Liver (tissue), 9 donors: ENCODE measurements around the gene RYR1. TPM values are rescaled to one million over a fixed set of nuclear protein-coding genes. Genes with fewer than 3 reads are reported as not detected.

Experiments
- DNase-seq: peaks from one replicate; pipeline ENCODE4 v3.0.0-alpha.2; 2017; ENCODE audit warnings: low spot score
- H3K27ac ChIP-seq, 2 donors: one replicate each; pipeline ENCODE4 v1.7.0; 2013; ENCODE audit warnings: inconsistent platforms in 2 of 2, low read length in 2 of 2, control low read depth in 1 of 2, low read depth in 1 of 2, mild to moderate bottlenecking in 1 of 2
- H3K27me3 ChIP-seq, 4 donors: one replicate each; pipeline versions ENCODE4 v1.6.1 to v1.7.0; 2013; ENCODE audit warnings: low read length in 3 of 4, inconsistent platforms in 1 of 4, mild to moderate bottlenecking in 1 of 4, moderate library complexity in 1 of 4; ENCODE audit not compliant: control insufficient read depth in 4 of 4, insufficient read depth in 4 of 4
- H3K36me3 ChIP-seq, 4 donors: one replicate each; pipeline versions ENCODE4 v1.6.1 to v1.7.0; 2013; ENCODE audit warnings: low read length in 3 of 4, mild to moderate bottlenecking in 3 of 4, low read depth in 1 of 4, moderate library complexity in 1 of 4; ENCODE audit not compliant: control insufficient read depth in 4 of 4, insufficient read depth in 3 of 4
- H3K4me1 ChIP-seq, 4 donors: one replicate each; pipeline versions ENCODE4 v1.6.1 to v1.7.0; 2013; ENCODE audit warnings: low read length in 3 of 4, mild to moderate bottlenecking in 3 of 4, moderate library complexity in 1 of 4; ENCODE audit not compliant: control insufficient read depth in 4 of 4, insufficient read depth in 4 of 4
- H3K4me3 ChIP-seq, 3 donors: one replicate each; pipeline versions ENCODE4 v1.6.1 to v1.7.0; 2013; ENCODE audit warnings: low read length in 3 of 3, control low read depth in 1 of 3, low read depth in 1 of 3, mild to moderate bottlenecking in 1 of 3
- H3K9ac ChIP-seq, 2 donors: one replicate each; pipeline ENCODE4 v1.7.0; 2013; ENCODE audit warnings: low read length in 2 of 2, mild to moderate bottlenecking in 2 of 2, moderate library complexity in 2 of 2, control low read depth in 1 of 2, low read depth in 1 of 2
- H3K9me3 ChIP-seq, 4 donors: one replicate each; pipeline versions ENCODE4 v1.6.1 to v1.7.0; 2013; ENCODE audit warnings: low read length in 3 of 4; ENCODE audit not compliant: control insufficient read depth in 4 of 4
- ATF3 ChIP-seq: IDR thresholded peaks from 2 replicates; pipeline ENCODE4 v1.6.1; 2016; ENCODE audit warnings: antibody characterized with exemption
- EGR1 ChIP-seq, 2 donors: IDR thresholded peaks; 2 replicates each; pipeline ENCODE4 v1.6.1; 2016 to 2018; ENCODE audit warnings: antibody characterized with exemption in 2 of 2, low read depth in 2 of 2
- FOXA1 ChIP-seq: IDR thresholded peaks from 2 replicates; pipeline ENCODE4 v1.6.1; 2016; ENCODE audit warnings: antibody characterized with exemption
- FOXA2 ChIP-seq: IDR thresholded peaks from 2 replicates; pipeline ENCODE4 v1.6.1; 2016; ENCODE audit warnings: antibody characterized with exemption
- GABPA ChIP-seq, 2 donors: IDR thresholded peaks in 1 of 2; conservative IDR thresholded peaks in 1 of 2; 2 replicates each; pipeline ENCODE4 v1.6.1; 2016; ENCODE audit warnings: antibody characterized with exemption in 2 of 2, mild to moderate bottlenecking in 1 of 2, moderate library complexity in 1 of 2
- HNF4A ChIP-seq, 2 donors: conservative IDR thresholded peaks; 2 replicates each; pipeline ENCODE4 v1.6.1; 2016; ENCODE audit warnings: antibody characterized with exemption in 2 of 2, mild to moderate bottlenecking in 2 of 2
- HNF4G ChIP-seq: IDR thresholded peaks from 2 replicates; pipeline ENCODE4 v1.6.1; 2016; ENCODE audit warnings: antibody characterized with exemption
- JUND ChIP-seq, 2 donors: IDR thresholded peaks; 2 replicates each; pipeline ENCODE4 v1.6.1; 2016; ENCODE audit warnings: antibody characterized with exemption in 2 of 2
- MAX ChIP-seq: IDR thresholded peaks from 2 replicates; pipeline ENCODE4 v1.6.1; 2016; ENCODE audit warnings: antibody characterized with exemption
- NR2F2 ChIP-seq: IDR thresholded peaks from 2 replicates; pipeline ENCODE4 v1.6.1; 2016; ENCODE audit warnings: antibody characterized with exemption
- RAD21 ChIP-seq, 2 donors: IDR thresholded peaks; 2 replicates each; pipeline ENCODE4 v1.6.1; 2016; ENCODE audit warnings: antibody characterized with exemption in 2 of 2, mild to moderate bottlenecking in 2 of 2
- RXRA ChIP-seq, 2 donors: IDR thresholded peaks; 2 replicates each; pipeline ENCODE4 v1.6.1; 2017 to 2018; ENCODE audit warnings: antibody characterized with exemption in 2 of 2, mild to moderate bottlenecking in 1 of 2
- SP1 ChIP-seq: IDR thresholded peaks from 2 replicates; pipeline ENCODE4 v1.6.1; 2018; ENCODE audit warnings: antibody characterized with exemption, mild to moderate bottlenecking
- TAF1 ChIP-seq: conservative IDR thresholded peaks from 2 replicates; pipeline ENCODE4 v1.6.1; 2016; ENCODE audit warnings: antibody characterized with exemption, mild to moderate bottlenecking
- YY1 ChIP-seq: IDR thresholded peaks from 2 replicates; pipeline ENCODE4 v1.6.1; 2016; ENCODE audit warnings: antibody characterized with exemption, mild to moderate bottlenecking
- ZBTB33 ChIP-seq: IDR thresholded peaks from 2 replicates; pipeline ENCODE4 v1.6.1; 2016; ENCODE audit warnings: antibody characterized with exemption
- WGBS: extraction: QIAGEN DNeasy Blood & Tissue Kit; methylation state at CpG from one replicate; pipeline ENCODE4 v1.1.7; 2013; 5-methylcytosine and 5-hydroxymethylcytosine counted together
- polyA plus RNA-seq, 2 donors: library from polyadenylated mRNA; stranded (reverse) in 1 of 2; unstranded in 1 of 2; fragments of 200-250 nt in 1 of 2; fragments of >200 nt in 1 of 2; fragmentation: Nextera tagmentation in 1 of 2; extraction: Ambion mirVana in 1 of 2; gene quantifications; one replicate each; pipeline versions ENCODE4 v1.2.1 to v1.2.3, GENCODE V29; 2013 to 2015
- total RNA-seq, 2 donors: library from RNA; depleted of rRNA; stranded (reverse); fragments of >200 nt; gene quantifications; one replicate each; pipeline ENCODE4 v1.2.3, GENCODE V29; 2014
- TF ChIP-seq, protein P1 (sequence below): IDR thresholded peaks from 2 replicates; pipeline ENCODE4 v1.6.1; 2016; ENCODE audit warnings: antibody characterized with exemption, mild to moderate bottlenecking
- TF ChIP-seq, protein P2 (sequence below): fragments of 150-350 bp; IDR thresholded peaks from 2 replicates; pipeline ENCODE4 v1.5.1; 2017; ENCODE audit warnings: improper control_type of control experiment, low read depth, low read length; ENCODE audit not compliant: missing input control
- donor health status: healthy.
- donor health status: healthy.
- donor health status: healthy.
- donor health status: healthy.
- donor health status: healthy.

RYR1 gene
- total and polyA plus RNA-seq, 4 donors: 0.01 to 0.70 (median 0.29) TPM

DNA sequence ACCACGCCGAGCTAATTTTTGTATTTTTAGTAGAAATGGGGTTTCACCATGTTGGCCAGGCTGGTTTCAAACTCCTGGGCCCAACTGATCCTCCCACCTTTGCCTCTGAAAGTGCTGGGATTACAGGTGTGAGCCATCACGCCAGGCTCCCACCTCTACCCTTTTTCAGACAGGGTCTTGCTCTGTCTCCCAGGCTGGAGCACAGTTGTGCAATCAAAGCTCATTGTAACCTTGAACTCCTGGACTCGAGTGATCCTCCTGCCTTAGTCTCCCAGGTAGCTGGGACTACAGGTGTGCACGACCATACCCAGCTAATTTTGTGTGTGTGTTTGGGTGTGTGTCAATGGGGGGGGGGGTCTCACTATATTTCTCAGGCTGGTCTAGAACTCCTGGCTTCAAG, 9.2 kb upstream of the RYR1 start (continued):
- TF ChIP-seq, protein P1, sequence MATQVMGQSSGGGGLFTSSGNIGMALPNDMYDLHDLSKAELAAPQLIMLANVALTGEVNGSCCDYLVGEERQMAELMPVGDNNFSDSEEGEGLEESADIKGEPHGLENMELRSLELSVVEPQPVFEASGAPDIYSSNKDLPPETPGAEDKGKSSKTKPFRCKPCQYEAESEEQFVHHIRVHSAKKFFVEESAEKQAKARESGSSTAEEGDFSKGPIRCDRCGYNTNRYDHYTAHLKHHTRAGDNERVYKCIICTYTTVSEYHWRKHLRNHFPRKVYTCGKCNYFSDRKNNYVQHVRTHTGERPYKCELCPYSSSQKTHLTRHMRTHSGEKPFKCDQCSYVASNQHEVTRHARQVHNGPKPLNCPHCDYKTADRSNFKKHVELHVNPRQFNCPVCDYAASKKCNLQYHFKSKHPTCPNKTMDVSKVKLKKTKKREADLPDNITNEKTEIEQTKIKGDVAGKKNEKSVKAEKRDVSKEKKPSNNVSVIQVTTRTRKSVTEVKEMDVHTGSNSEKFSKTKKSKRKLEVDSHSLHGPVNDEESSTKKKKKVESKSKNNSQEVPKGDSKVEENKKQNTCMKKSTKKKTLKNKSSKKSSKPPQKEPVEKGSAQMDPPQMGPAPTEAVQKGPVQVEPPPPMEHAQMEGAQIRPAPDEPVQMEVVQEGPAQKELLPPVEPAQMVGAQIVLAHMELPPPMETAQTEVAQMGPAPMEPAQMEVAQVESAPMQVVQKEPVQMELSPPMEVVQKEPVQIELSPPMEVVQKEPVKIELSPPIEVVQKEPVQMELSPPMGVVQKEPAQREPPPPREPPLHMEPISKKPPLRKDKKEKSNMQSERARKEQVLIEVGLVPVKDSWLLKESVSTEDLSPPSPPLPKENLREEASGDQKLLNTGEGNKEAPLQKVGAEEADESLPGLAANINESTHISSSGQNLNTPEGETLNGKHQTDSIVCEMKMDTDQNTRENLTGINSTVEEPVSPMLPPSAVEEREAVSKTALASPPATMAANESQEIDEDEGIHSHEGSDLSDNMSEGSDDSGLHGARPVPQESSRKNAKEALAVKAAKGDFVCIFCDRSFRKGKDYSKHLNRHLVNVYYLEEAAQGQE: no peak

DNA sequence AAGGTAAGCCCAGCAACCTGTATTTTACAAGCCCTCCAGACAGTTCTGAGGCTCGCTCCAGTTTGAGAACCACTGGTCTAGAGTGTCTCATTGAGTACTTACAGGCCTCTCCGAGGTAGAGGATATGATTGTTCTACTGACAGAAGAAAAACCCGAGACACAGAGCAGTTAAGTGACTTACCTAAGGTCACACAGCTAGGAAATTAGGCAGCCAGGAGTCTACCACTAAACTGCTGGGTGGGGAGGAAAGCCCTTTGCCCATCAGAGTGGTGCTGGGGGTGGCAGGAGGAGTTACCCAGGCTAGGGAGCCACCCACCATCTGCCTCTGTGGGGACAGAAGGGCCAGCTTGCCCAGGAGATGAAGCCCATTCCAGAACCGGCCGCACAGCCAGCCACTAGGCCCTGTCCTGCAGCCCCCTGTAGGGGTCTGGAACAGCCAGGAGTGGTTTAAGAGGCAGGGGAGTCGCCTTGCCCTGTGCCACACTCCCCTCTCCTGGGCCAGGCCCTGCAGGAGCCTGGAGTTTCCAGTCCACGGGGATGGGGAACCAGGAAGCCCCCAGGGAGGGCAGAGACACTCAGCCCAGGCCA, 8.2 kb upstream of the RYR1 start:
- WGBS: 75% methylated on average over 7 of the region's 7 CpGs
- Histone ChIP-seq H3K36me3 (no peaks in the 10 kb centered on the region), H3K4me3 (peak overlapping the region in 1 of 3 donors; percentile 21), H3K4me1 (no peaks in the 10 kb centered on the region), H3K9me3 (no peaks in the 10 kb centered on the region), H3K27ac (no peak overlapping the region), H3K27me3 (no peaks in the 10 kb centered on the region), H3K9ac (no peak overlapping the region)
- no peak for DNase-seq
- TF ChIP-seq ZBTB33 (no peak), JUND (IDR thresholded peaks at IDR 0.05) (no peak), NR2F2 (no peak), HNF4G (no peak), FOXA2 (no peak), MAX (no peak), TAF1 (no peak), ATF3 (no peak), RXRA (IDR thresholded peaks at IDR 0.05) (no peak), HNF4A (conservative IDR thresholded peaks at IDR 0.05) (no peak), YY1 (no peak), EGR1 (IDR thresholded peaks at IDR 0.05; ENCODE audit: low read depth in 2 of 2) (no peak), GABPA (IDR thresholded peaks at IDR 0.05 in 1 of 2, conservative IDR thresholded peaks at IDR 0.05 in 1 of 2) (no peak), SP1 (no peak), FOXA1 (no peak), RAD21 (IDR thresholded peaks at IDR 0.05) (no peak)
- TF ChIP-seq, protein P2, sequence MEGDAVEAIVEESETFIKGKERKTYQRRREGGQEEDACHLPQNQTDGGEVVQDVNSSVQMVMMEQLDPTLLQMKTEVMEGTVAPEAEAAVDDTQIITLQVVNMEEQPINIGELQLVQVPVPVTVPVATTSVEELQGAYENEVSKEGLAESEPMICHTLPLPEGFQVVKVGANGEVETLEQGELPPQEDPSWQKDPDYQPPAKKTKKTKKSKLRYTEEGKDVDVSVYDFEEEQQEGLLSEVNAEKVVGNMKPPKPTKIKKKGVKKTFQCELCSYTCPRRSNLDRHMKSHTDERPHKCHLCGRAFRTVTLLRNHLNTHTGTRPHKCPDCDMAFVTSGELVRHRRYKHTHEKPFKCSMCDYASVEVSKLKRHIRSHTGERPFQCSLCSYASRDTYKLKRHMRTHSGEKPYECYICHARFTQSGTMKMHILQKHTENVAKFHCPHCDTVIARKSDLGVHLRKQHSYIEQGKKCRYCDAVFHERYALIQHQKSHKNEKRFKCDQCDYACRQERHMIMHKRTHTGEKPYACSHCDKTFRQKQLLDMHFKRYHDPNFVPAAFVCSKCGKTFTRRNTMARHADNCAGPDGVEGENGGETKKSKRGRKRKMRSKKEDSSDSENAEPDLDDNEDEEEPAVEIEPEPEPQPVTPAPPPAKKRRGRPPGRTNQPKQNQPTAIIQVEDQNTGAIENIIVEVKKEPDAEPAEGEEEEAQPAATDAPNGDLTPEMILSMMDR: no peak
- TF ChIP-seq, protein P1: no peak
